NCI-H1105 (cell line): ENCODE data around the gene TRAF3.

ENCODE experiments used
- DNase-seq: peaks from one replicate; lab custom pipeline; 2025; lab: John Stamatoyannopoulos, UW

The TRAF3 gene, protein sequence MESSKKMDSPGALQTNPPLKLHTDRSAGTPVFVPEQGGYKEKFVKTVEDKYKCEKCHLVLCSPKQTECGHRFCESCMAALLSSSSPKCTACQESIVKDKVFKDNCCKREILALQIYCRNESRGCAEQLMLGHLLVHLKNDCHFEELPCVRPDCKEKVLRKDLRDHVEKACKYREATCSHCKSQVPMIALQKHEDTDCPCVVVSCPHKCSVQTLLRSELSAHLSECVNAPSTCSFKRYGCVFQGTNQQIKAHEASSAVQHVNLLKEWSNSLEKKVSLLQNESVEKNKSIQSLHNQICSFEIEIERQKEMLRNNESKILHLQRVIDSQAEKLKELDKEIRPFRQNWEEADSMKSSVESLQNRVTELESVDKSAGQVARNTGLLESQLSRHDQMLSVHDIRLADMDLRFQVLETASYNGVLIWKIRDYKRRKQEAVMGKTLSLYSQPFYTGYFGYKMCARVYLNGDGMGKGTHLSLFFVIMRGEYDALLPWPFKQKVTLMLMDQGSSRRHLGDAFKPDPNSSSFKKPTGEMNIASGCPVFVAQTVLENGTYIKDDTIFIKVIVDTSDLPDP

DNA sequence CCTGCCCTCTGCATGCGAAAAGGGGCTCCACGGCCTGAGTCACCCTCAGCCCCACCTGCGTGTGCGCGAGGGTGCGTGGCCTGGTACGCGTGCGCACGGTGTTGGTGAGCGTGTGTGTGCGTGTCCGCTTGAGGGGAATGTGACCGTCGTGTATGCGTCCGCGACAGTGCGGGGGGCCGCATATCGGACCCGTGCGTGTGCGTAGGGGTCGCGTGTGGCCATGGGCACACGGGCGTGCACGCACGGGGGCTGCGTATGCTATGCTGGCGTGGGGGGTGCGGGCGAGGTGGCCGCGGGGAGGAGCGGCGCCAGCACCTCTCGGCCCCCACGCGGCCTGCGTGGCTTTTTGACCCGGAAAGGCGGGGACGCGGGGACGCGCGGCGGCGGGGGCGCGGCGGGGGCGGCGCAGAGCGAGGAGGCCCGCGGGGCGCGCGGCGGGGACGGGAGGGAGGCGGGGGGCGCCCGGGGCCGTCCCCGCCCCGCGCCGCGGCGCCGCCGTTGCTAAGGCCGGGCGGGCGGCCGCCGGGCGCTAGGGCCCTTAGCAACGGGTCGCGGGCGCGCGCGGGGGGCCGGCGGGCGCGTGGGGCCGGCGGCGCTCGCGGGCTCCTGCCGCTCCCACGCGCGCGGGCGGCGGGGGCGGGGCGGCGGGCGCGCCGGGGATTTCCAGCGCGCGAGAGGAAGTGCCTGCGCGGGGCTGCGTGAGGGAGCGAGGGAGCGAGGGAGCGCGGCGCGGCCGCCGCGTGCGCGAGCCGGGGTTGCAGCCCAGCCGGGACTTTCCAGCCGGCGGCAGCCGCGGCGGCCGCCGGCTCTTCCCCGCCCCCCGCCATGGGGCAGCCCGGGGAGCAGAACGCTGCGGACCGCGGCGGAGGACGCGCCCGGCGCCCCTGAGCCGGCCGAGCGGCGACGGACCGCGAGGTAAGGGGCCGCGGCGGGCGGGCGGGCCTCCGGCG, at the start of gene TRAF3:
TRAF3 (plus strand) TSS at position 689 of the 950 bp plus-strand sequence. CDS start 92,753 bp downstream, outside the sequence.
- no peak for DNase-seq

DNA sequence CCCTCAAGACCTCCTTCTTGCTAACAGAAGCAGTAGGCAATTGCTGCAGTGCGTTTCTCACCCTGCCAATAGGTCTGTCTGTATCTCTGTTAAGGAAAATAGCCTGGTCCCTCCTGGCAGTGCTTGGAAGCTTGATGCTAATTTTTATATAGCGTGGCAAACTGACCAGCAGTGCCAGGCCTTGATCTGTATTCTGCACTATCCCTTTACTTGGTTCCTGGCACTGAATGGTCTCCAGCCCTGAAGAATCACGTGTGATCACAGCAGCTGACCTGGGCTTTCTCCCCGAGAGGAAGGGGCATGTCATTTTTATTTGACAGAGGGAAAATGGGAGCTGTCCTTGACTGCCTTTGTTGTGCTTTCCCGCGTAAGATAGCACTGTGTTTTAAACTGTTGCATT, 48.7 kb upstream of the TRAF3 start:
- no peak for DNase-seq

DNA sequence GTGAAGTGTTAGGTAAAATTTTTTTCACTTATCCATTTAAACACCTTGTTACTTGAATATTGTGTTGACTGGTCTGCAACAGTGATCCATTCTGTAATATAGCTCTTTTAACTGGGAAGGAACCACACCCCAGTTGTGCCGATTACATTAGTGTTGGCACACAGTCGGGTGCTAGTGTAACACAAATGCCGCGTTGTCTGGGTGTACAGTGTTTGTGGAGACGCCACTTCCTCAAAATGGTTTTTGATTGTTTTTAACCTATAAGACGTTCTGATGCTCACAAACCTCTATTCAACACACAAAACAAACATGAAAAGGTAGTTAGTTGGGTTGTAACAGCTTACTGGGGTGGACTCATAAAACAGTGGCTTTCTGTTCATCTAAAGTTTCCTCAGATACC, 48.0 kb upstream of the TRAF3 start:
- no peak for DNase-seq

DNA sequence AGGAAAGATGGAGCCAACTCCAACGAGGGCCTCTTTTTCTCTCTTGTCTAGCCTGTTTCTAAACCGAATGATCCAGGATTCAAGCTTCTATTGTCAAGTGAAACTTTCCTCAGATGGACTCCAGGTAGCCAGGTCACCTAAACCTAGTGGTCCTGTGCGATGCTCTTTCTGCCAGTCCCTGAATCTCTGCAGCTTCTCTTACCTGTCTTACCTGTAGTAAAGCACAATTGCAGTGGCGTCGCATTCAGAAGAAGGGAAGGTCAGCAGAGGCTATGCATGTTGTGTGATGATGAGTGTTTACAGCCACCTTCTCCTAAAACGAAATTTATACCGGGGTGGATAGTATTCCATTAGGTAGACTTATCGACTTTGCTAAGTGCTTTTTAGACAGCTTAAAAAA, 47.4 kb upstream of the TRAF3 start:
- DNase-seq: no peak

DNA sequence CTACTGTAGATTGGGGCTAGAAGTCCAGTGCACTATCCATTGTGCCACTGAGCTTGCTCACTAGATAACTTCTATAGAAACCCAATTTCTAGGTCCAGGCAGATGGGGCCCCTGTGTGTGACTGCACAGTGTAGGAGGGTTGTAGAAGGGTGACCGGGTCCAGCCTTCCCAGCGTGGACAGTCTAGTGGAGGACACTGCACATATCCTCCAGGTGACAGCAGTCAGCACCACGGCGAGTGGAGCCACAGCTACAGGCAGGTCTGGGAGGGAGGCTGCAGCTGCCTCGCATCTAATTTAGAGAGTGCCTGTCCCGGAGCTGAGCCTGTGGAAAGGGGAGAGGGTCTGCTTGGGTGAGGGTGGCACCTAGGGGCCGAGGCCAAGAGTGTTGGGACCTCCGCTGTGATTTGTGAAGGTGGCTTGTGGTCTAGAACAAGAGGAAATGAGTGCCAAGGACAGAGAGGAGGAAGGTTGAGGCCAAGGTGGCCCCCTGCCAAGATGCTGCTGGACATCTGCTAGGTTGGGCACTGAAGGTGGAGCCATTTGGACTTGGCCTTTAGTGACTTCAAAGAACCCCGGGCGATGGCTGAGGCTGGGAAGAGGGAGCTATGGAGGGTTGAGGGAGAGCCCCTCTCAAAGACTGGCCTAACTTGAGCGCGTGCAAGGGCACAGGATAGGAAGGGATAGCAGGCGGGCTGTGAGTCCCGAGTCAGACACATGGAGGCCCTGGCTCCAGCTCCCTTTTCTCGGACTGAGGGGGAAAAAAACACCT, 46.0 kb upstream of the TRAF3 start:
- no peak for DNase-seq

DNA sequence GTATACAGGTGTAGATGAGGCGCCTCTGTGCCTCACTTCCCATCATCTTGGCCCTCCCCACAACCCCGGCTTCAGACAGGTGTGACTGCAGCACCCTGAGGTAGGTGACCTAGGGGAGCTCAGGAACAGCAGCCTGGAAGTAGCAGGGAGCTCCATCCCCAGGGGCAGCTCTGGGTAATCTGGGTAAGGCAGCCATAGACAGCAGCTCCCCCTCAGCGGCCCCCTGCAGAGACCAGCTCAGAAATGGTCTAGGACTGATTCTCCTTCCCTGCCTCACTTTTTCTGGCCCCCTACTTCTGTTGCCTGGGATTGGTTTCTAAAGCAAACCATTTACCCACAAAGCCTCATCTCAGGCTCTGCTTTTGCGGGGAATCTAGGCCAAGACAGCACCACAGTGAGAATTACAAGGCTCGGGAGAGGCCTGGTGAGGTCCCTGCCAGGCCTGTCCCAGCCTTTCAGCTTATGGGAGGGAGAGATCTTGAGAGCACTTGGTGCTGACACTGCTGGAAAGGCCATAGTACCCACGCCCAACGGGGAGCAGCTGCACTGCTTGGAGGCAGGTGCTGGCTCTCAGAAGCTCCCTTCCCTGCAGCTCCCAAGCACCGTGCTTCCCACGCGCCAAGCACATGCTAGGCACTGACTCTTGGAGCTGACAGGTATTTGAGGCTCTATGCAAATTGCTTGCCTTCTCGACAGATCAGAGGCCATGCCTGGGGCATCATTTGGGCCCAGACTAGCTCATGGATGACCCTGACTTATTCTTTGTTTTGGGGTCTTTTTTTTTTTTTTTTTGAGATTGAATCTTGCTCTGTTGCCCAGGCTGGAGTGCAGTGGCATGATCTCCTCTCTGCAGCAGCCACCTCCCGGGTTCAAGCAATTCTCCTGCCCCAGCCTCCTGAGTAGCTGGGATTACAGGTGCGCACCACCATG, 45.1 kb upstream of the TRAF3 start:
- DNase-seq: no peak

DNA sequence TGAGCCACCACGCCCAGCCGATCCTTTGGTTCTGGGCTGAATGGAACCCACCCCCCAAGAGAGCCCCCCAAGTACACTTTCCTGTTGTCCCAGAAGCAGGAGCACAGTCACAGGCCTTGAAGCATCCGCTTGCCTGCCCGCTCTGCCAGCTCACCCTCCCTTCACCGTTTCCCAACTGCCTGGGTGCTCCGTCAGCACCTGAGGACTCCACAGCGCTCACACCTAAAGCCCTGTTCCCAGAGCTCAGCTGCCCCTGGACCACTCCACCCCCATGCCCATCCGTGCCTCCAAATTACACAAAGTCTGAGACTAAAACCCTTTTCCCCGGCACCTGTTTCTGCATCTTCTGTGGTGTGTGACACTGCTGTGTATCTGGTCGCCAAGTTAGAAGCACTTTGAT, 44.3 kb upstream of the TRAF3 start:
- DNase-seq: no peak

DNA sequence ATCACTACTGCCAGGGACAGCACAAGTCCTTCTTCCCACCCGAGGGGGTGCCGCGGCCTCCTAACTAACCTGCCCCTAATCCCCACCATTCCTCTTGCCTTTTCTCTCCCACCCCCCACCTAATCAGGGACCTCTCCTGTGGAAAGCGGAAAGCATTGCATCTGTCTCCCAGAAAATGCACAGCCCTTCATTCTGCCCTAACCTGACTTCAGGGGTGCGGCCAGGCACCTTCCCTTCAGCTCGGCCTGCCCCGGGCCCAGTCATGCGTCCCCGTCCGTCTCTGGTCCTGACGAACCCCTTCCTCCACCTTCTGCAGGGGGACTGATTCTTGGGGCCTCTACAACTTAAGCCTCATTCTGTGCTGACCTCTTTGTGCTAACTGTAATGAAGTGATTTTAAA, 43.9 kb upstream of the TRAF3 start:
- DNase-seq: no peak

DNA sequence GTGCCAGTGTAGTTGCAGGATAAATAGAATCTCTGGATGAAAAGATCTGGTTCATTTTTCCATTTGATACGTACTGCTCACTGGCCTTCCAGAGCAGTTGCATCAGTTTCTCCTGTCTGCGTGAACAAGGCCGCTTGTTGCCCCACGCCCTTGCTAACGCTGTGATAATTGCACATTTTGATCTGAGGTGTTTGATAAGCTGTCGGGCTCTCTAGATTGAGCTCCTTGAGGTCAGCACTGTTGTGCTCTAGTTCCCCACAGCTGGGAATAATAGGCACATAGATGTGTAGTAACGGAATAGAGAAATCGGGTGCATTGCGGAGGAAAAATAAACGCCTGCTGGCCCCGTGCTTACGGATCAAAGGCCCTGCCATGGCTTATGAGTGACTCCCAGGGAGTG, 42.8 kb upstream of the TRAF3 start:
- DNase-seq: no peak

DNA sequence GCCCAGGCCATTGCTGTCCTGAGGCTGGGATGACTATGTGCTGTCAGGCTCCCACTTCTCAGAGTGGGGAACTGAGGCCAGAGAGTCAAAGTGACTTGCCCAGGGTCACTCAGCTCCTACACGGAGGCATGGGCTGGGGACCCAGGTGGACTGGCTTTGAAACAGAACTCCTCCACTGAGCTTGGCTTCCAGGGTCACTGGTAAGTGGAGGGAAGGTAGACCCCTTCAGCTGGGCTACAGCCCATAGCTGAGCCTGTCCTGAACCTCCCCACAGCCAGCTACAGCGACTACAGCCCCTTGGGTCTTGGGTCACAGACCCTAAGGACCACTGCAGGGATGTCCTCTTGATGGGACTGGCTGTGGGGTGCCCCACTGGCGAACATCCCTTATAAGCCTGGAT, 40.3 kb upstream of the TRAF3 start:
- no peak for DNase-seq

DNA sequence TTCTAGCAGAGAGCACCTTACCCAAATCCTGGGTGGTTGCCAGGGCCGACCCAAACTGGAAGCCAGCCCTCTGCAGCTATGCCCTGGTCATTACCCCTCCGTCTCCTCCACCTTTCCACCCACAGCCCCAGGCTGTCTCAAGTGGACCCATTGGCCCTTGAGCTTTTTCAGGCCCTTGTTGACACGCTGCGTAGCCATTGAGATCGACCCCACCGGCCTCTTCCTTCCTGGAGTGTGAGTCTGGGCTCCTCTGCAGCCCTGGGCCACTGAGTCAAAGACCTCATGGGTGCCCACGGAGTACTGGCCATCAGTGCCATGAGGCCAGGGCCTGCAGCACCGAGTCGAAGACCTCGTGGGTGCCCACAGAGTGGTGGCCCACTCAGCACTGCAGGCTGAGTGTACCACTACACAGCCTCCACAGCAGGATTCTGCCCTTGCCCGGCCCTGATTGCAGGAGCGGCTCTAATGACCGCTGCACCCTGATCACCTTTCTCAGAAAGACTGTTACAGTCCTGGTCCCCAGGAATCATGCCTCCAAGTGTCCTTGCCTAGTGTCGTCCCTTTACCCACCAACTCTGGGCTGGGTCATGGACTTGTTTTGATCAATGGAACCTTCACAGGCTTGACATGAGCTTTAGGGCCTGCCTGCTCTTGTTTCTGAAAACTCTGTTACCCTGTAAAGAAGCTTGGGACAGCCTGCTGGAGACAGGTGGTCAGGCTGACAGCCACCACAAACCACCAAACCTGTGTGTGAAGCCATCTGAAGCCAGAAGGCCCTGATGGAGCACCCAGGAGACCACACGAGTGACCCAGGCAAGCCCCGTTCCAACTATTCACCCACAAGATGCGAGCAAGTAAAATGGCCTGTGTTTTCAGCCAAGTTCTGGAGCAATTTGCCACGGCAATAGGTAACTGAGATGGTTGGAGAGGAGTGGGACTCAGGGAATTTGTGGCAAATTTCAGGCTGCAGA, 39.6 kb upstream of the TRAF3 start:
- no peak for DNase-seq

DNA sequence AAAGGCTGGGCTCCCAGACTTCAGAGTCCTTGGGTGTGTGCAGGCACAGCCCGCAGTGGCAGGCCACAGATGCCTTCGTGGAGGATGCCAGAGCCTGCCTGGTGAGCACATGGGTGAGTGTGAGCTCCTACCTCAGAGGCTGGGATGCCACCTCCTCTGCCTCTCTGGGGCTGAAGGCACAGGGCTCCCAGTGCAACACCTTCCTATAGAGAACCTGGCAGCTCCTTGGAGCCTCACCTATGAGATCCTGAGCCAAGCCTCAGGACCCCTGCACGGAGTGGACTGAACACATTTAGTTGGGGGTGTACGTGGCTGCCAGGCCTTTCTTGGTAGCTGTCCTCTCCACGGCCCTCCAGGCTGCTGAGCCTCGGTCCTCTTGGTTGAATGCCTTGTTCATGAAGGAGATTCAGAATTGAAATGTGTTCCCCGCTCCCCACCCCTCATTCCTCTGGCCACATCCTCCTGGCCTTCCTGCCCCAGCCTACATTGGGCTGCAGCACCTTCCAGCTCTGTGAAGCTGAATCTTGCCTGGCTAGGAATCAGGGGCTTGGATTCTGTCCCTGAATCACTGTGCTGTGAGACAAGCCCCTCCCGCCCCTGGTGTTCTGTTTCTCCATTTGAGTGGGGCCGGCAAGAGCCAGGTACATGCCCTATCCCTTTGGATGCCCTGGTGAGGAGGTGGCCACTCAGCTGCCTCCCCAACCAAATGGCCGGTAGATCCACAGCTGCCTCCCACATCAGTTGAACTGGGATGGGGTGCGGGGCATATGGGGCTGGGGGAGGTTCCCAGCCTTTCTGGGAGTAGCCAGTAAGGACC, 38.7 kb upstream of the TRAF3 start:
- no peak for DNase-seq

DNA sequence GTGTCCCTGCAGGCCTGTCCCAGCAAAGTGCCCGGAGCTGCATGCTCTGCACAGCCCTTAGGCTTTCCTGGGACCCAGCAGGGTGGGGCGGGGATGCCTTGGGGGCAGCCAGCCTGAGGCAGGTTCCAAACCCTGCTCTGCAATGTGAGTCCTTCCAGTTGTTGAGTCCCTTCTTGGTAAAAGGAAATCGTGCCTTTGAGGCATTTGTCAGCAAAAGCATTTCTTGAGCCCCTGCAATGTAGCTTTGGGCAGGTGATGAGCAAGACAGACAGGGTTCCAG, 38.1 kb upstream of the TRAF3 start:
- no peak for DNase-seq

DNA sequence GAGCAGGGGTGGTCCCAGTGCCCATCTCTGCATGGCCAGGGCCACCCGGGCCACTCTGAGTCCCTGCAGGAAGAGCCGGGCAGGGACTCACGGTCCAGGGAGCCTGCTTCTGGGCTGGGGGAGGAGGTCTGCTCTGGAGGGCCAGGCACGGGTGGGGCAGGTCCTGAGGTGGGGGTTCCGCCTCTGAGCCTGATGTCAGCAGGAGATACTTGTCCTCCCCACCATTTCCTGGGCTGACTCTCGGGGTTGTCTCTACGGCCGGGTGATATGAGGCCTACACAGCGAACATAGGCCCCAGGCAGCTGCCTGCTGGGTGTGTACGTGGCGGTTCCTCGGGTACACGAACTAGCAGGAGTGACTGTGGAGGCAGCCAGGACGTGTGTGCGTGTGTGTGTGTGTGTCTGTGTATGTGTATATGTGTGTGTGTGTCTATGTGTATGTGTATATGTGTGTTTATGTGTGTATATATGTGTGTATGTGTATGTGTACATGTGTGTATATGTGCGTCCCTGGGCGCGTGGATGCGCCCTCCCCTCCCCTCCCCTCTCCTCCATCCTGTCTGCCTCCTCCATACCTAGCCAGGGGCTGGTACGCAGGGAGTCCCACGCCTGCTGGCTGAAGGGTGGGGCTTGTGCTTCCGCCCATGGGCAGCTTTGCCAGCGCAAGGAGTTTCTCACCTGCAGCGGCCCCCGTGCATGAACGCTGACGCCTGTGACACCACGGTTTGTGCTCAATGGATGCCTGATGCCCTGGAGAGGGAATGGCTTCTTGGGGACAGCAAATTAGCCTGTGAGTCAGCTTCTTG, 30.4 kb upstream of the TRAF3 start:
- no peak for DNase-seq

DNA sequence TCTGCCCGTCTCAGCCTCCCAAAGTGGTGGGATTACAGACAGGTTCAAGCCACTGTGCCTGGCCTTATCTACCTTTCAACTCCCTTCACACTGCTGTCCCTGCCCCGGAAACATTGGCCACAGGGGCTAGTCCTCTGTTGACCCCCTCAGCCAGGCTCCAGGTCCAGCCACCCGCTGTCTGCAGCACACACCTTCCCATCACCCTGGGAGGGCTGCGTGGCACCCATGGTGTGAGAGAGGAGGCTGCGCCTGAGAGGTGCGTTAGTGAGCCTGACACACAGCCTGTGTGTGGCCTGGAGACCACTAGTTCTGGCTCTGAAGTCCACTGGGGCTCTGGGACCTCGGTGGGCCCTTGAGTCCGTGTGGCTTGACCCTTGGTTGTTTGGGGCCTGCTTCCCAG, 28.4 kb upstream of the TRAF3 start:
- DNase-seq: no peak

DNA sequence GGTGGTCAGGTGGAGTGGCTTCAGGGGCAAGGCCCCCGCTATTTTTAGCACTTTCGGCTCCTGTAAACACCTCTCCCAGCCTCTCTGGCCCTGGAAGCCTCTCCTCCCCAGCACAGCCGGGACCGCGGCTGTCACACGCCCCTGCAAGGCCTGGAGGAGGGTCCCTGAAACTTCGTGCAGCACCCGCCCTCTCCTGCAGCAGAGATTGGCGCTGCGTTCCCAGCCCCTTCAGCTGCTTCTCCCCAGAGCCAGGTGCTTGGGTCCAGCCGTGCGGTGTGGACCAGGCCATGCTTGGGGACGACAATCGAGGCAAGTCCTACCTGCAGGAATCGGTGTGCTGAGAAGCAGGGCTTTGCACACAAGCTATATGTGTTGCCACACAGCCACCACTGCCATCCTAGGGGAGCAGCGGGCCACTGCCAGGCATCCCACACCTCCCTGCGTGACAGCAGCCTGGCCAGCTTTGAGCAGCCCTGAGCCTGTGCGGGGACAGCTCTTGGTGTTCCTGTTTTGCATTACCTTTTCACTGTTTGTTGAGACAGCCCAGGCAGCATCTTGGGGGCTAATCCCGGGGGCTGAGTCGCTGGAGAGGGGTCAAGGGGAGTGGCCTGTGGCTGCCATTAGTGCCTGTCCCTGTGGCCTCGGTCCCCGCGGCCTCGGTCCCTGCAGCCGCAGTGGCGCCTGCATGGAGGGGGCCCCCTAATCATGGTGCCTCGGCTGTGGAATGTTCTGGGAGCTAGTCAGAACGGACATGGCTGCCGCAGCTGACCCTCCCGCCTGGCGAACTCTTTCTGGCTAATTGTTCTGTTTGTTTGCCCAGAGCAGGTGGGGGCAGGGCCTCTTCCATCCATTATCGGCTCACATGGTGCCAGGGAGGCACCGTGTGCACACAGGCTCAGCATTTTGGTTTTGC, 27.6 kb upstream of the TRAF3 start:
- DNase-seq: peak; percentile 76

DNA sequence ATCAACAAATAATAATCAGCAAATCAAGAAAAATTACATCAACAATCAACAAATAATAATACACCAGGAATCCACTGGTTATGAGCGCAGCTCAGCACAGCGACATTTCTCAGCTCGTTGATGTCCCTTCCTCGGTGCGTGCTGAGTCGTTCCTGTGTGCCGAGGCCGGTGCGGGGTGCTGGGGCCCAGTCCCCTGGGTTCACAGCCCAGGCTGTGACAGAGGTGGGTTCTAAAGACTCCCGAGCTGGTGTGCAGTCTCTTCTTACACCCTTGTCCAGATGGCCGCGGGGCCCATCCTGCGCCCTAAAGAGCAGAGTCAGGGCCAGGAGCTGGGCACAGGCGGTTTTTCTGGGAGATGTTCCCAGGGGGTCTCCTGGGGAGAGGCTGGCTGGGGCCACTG, 26.9 kb upstream of the TRAF3 start:
- no peak for DNase-seq
